ENCODE data around the gene LRRC70.

LRRC70 gene

GRCh38 chr5:62575489-62575888, 3.1 kb upstream of the LRRC70 start:
- DNase-seq = no peak

- DNase-seq = no peak
Observed at GRCh38 chr5:62576570-62577170, 1.9 kb upstream of the LRRC70 start.

- no peak for DNase-seq
Observed at GRCh38 chr5:62577488-62577887, 1.1 kb upstream of the LRRC70 start.

- no peak for DNase-seq
Observed at GRCh38 chr5:62579761-62580160, 1.1 kb downstream of the LRRC70 start.

GRCh38 chr5:62581836-62582597, 3.4 kb downstream of the LRRC70 start:
- no peak for DNase-seq

- no peak for DNase-seq
Observed at GRCh38 chr5:62584391-62584790, 5.8 kb downstream of the LRRC70 start.

- no peak for DNase-seq
Observed at GRCh38 chr5:62585306-62585705, 6.7 kb downstream of the LRRC70 start.

GRCh38 chr5:62585751-62586150, 7.1 kb downstream of the LRRC70 start:
- no peak for DNase-seq

- DNase-seq = no peak
Observed at GRCh38 chr5:62587737-62588136, 9.1 kb downstream of the LRRC70 start.

GRCh38 chr5:62588668-62589067, 10.0 kb downstream of the LRRC70 start:
- DNase-seq = no peak

GRCh38 chr5:62589504-62589903, 10.9 kb downstream of the LRRC70 start:
- no peak for DNase-seq

GRCh38 chr5:62590387-62590786, 11.8 kb downstream of the LRRC70 start:
- DNase-seq = no peak

GRCh38 chr5:62592558-62592957, 13.9 kb downstream of the LRRC70 start:
- DNase-seq = no peak

GRCh38 chr5:62593331-62593730, 14.7 kb downstream of the LRRC70 start:
- no peak for DNase-seq

- no peak for DNase-seq
Observed at GRCh38 chr5:62594364-62594984, 15.9 kb downstream of the LRRC70 start.

- DNase-seq = no peak
Observed at GRCh38 chr5:62596096-62596495, 17.5 kb downstream of the LRRC70 start.

GRCh38 chr5:62596691-62597090, 18.1 kb downstream of the LRRC70 start:
- no peak for DNase-seq

- DNase-seq = no peak
Observed at GRCh38 chr5:62597314-62597713, 18.7 kb downstream of the LRRC70 start.

GRCh38 chr5:62600560-62601252, 22.1 kb downstream of the LRRC70 start:
- DNase-seq = no peak

GRCh38 chr5:62603934-62604333, 25.3 kb downstream of the LRRC70 start:
- no peak for DNase-seq

- no peak for DNase-seq
Observed at GRCh38 chr5:62605638-62606037, 27.0 kb downstream of the LRRC70 start.

- DNase-seq = peak; percentile 10
Observed at GRCh38 chr5:62606878-62607277, 28.3 kb downstream of the LRRC70 start.

GRCh38 chr5:62607615-62608014, 29.0 kb downstream of the LRRC70 start:
- DNase-seq = no peak
